Measurements from ENCODE around the gene OR6C65.

Gene OR6C65

DNA sequence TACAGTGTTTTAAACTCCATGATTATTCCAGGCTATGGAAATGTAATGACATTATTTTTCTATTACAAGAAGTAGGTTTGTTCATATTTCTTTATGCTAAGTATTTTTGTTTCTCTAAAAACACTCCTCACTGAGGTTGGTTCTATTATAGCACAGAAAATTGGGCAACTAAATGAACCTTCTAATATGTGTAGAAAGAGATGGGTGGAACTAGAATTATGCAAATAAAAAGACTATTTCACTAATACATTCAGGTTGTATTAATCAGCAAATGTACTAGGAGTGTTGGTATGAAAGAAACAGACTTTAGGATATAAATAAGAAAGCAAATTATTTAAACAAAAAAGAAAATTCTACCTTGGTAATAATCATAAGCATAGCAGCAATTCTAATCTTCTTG is 48.5 kb downstream of the OR6C65 start:
- no peak for DNase-seq
